Right ventricle myocardium superior (tissue), 1 donor: Measurements from ENCODE around the gene RPL31. TPM values are rescaled to one million over a fixed set of nuclear protein-coding genes. Genes with fewer than 3 reads are reported as not detected.

Experiments used
- ATAC-seq: fragments of 200-7000 bp; cut with Tn5 transposase; one replicate; pipeline ENCODE4 v1.9.1; 2020; ENCODE audit warnings: mild to moderate bottlenecking; ENCODE audit not compliant: poor library complexity
- DNase-seq: peaks from one replicate; pipeline ENCODE4 v3.0.0-alpha.2; 2020
- intact Hi-C: fragments of 100-400 bp; cut with DNase I; formaldehyde crosslinking; loops from one replicate; pipeline ENCODE4 v1.11.2; 2022
- total RNA-seq: library from RNA; stranded (reverse); fragmentation: NEBNext Ultra II Directional; extraction: Animal tissue kit (Norgen Biotek cat#: 25700); gene quantifications from one replicate; pipeline ENCODE4 v1.2.1, GENCODE V29; 2021
- donor health status: DM: no; HTN: yes; CAD: no; lungs with severe emphysema.

RPL31 gene
- total RNA-seq, 1 donor from 2014 or later, result 756 TPM

DNA sequence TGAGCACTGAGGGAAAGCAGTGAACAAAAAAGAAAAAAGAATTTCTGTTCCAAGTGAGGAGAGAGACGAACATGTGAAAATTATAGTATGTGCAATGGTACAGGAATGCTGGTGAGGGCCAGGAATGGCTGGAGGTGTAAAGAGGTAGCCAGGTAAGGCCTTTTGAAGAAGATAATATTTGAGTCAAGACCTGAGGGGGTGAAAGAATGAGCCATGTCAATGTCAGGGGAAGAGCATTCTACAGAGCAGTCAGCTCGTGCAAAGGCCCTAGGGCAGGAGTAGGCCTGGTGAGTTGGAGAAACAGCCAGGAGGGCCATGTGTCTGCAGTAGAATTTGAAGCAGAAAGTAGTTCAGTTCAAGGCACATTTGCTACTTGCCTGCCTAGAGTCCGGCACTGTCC is 12.4 kb upstream of the RPL31 start:
- intact Hi-C loops, result loop anchor here (5.0 to 10.0 kb wide), 2 partner anchors 165 to 382 kb away; partner anchors contain the start of gene NPAS2
- no peak for ATAC-seq
- DNase-seq, result no peak

DNA sequence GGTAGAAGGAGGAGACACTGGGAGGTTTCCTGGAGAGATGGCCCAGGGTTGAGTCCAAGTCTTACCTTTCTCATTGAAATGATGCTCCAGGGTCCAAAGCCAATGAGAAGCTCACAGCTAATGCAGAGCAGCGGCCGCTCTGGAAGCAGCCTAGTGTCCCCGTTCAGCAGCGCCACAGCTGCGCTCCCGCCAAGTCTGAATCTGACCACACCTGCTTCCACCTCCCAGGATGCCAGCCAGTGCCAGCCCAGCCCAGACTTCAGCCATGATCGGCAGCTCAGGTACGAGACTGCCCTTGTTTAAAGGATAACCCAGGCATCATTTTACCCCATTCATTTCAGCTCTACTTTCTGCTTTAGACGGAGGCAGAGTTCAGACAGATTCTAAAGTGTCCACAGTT is 11.9 kb upstream of the RPL31 start:
- no peak for DNase-seq
- intact Hi-C loops, result no loop called here
- no peak for ATAC-seq

DNA sequence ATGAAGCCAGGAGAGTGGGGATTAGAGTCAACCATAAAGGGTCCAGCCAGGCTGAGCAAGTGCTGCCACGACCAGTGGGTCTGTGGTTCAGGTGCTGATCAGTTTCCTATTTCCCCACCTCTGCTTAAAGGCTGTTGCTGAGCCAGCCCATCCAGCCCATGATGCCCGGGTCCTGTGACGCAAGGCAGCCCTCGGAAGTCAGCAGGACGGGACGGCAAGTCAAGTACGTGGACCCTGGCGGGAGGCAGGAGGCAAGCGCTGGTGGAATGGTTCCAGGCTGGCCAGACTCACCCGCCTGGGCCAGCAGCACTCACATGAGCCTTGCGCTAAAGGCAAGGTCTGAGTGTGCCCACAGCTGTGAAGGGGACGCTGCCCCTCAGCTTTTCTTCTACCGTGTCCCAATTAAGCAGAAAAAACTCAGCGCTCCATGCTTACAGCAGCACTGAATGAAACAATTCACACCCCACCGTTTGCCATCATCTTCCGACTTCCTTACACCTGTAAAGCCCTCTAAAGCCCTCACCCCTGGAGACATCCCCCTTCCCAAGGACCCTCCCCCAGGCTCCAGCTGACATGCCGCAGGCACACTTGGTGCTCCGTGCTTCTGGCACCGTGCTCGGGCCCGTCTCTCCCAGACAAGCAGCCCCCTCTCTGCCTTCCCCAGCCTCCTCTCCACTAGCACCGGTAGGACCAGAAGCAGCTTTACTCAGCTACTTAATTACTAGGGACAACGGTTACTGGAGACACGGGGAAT is 11.3 kb upstream of the RPL31 start:
- ATAC-seq, result no peak
- no peak for DNase-seq
- intact Hi-C loops, result no loop called here

- intact Hi-C loops, result no loop called here
- ATAC-seq, result no peak
- no peak for DNase-seq
Measured at GRCh38 chr2:100991404-100991773, 10.7 kb upstream of the RPL31 start.

- ATAC-seq, result no peak
- no peak for DNase-seq
- intact Hi-C loops, result no loop called here
Measured at GRCh38 chr2:100992262-100992661, 9.8 kb upstream of the RPL31 start.

- DNase-seq (no peak), ATAC-seq (no peak)
- intact Hi-C loops, result no loop called here
Measured at GRCh38 chr2:100993294-100993693, 8.8 kb upstream of the RPL31 start.

DNA sequence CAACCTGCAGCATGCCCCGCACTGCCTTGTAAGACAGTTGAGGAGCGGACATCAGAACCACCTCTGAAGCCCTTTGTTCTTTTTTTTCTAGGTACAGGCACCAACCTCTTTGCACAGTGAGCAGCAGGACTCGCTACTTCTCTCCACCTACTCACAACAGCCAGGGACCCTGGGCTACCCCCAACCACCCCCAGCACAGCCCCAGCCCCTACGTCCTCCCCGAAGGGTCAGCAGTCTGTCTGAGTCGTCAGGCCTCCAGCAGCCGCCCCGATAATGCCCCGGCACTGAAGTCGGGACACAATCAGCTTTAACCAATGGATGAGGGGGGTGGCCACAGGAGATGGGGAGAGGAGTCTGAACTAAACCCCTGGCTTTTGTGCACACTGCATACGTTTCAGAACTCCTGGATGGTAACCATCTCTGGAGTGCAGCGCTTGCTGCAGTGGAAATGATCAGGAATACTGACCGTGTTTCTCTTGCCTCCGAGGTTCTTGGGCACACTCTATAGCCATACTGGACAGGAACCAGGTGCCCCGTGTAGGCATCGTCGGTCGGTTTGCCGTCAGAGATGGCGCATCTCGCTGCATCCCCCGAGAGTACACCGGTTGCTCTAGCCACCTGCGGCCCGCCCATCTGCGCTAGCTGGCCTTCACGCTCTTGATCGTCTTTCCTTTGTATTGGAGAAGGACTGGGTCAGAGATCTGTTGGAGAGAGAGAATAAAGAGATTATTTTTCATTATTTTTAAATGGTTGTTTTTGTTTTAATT is 6.6 kb upstream of the RPL31 start:
- ATAC-seq (no peak), DNase-seq (no peak)
- intact Hi-C loops, result no loop called here

DNA sequence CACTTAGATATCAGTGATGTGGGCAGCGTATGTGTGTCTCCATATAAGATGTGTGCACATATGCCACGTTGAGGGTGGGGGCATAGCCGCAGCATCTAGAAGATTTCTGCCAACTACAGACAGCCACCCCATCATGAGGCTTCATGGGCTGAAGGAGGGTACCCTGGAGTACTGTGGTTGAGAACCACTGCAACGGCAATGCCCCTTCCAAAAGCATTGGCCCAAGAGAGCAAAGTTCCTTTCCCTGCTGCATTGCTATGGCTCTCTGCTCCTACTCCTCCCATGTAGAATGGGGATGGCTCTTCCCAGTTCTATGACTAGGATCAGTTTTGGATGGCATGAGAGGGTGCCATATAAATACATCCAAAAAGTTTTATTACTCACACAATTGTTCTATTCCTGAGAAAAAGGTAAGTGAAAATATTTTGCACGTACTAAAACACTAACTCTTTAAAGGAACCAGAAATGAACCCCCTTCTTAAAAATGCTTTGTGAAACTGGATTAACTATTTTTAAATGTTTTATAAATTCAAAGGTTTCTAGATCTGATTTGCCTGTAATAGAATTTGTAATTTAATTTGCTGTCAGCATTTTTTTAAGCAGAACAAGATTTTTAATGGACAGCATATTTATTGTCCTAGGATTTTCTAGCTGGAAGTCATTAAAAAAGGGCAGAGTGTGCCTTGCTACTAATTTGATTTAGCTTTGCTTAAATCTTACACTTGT is 4.4 kb upstream of the RPL31 start:
- intact Hi-C loops, result no loop called here
- ATAC-seq (no peak), DNase-seq (no peak)

DNA sequence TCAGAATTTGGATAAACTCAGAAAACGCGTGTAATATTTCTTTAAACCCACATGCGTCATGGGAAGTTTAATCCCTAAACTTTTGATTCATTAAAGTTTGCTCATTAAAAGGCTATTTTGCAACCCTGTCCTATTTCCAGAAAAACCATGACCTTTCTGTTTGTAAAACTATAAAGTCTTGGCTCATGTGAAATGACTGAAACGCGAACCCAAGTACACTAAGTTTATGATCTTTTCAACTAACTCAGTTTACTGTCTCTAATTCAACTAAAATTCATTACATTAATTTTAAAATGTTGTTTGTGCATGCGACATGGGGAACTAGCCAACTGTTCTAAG is 3.9 kb upstream of the RPL31 start:
- no peak for DNase-seq
- no peak for ATAC-seq
- intact Hi-C loops, result no loop called here

- no peak for DNase-seq
- ATAC-seq, result no peak
- intact Hi-C loops, result no loop called here
Measured at GRCh38 chr2:100999995-101000394, 2.1 kb upstream of the RPL31 start.

DNA sequence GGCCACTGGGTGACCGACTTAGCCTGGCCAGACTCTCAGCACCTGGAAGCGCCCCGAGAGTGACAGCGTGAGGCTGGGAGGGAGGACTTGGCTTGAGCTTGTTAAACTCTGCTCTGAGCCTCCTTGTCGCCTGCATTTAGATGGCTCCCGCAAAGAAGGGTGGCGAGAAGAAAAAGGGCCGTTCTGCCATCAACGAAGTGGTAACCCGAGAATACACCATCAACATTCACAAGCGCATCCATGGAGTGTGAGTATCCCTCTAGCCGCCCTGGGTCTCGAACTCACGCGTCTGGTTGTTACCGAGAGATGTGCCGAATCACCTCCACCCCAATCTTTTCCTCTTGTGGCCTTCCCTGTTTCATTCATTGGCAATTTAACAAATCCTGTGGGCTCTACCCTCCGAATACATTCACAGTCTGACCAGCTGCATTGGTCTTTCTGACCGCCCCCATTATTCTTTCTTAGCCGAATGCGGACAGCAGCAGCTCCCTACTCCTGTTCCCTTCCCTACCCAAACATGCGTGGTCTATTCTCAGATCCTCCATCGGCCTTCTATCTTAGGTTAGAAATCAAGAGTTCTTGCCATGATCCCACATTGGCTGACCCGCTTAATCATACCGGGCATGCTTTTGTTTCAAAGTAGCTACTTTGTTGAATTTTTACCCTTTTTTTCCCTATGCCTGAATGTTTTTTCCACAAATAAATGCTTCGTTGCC is 631 bp downstream of the RPL31 start:
- DNase-seq, result no peak
- intact Hi-C loops, result no loop called here
- no peak for ATAC-seq

DNA sequence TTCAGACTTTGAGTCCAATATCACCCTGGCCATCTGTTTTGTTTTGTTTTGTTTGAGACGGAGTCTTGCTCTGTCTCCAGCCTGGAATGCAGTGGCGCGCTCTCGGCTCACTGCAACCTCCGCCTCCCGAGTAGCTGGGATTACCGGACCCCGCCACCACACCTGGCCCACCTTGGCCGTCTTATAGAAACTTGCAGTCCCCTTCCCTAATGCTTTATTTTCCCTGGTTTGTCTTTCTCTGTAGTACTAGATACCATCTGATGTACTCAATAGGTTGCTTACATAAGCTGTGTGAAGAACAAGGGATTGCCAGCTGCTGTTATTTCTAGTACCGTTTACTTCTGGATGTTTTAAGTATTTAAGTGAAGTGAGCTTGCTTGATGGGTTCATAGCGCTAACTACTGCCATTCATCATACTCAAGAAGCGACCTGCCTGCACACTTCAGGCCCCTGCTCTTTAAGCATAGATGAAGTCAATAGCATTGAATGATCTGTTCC is 1.2 kb downstream of the RPL31 start:
- intact Hi-C loops, result no loop called here
- ATAC-seq, result no peak

GRCh38 chr2:101004620-101005325 is 2.7 kb downstream of the RPL31 start:
- no peak for DNase-seq
- intact Hi-C loops, result no loop called here
- ATAC-seq, result no peak

More for the DNA sequence above, 1.2 kb downstream of the RPL31 start:
- DNase-seq, result no peak

- ATAC-seq (no peak), DNase-seq (no peak)
- intact Hi-C loops, result no loop called here
Measured at GRCh38 chr2:101006065-101006715, 4.1 kb downstream of the RPL31 start.

GRCh38 chr2:101007415-101008345 is 5.6 kb downstream of the RPL31 start:
- intact Hi-C loops, result no loop called here
- no peak for DNase-seq
- ATAC-seq, result no peak

GRCh38 chr2:101011152-101011551 is 9.1 kb downstream of the RPL31 start:
- ATAC-seq, result no peak
- no peak for DNase-seq
- intact Hi-C loops, result no loop called here
